NCI-H2196 (cell line): Measurements from ENCODE around the gene DDX43.
"Not testable (repeated sequence)": the region's sequence is repeated elsewhere in the genome, so short reads cannot be mapped to it uniquely, and the experiment has no call there.

ENCODE experiments used
- DNase-seq: peaks from one replicate; lab custom pipeline; 2025; ENCODE audit not compliant: unreplicated experiment; lab: John Stamatoyannopoulos, UW

Gene DDX43

DNA sequence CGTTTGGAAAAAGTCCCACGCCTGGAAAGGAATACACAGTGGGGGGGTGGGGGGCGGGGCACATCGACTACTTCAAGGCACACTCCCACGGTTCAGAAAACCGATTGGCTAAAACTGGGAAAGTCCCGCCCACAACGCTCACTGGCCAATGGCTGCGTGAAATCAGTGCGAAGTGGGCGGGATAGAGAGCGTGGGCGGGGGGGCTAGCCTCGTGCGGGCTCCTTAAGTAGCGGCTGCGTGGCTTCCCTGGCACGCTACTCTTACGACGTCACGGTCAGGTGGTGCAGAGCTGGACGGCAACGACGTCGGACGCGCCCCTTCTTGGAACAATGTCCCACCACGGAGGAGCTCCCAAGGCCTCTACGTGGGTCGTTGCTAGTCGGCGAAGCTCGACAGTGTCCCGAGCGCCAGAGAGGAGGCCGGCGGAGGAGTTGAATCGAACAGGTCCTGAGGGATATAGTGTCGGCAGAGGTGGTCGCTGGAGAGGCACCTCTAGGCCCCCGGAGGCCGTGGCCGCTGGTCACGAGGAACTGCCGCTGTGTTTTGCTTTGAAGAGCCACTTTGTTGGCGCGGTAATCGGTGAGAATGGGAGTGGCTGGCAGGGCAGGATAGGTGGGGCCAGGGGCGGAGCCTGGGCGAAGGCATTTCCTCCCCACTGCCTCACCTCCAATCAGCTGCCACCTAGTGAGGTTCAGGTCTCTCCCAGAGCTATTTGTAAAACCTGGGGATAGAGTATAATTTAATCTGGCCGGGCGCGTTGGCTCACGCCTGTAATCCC, at the start of gene DDX43:
Gene DDX43 (plus strand): TSS at position 252 of the 778 bp plus-strand sequence. CDS start 78 bp downstream, at position 330.
- no peak for DNase-seq

DNA sequence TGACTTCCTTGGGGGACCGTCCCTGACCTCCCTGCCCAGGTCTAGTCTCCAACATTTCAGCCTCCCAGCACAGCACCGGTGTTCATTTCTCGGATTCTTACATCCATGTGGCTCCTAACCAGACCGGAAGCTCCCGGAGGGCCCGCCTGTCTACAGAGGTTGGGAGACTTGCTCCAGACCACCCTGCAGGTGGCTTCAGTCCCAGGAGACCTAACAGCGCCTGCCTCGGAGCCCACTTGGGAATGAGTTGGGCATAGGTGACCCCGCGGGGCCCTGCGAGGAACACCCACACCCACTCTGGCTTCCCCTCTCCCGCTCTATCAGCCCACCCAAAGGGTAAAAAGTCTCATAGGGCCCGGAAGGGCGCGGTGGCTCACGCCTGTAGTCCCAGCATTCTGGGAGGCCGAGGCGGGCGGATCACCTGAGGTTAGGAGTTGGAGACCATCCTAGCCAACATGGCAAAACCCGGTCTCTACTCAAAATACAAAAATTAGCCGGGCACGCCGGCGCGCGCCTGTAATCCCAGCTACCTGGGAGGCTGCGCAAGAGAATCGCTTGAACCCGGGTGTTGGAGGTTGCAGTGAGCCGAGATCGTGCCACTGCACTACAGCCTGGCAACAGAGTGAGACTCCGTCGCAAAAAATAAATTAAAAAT, 46.0 kb upstream of the DDX43 start:
- DNase-seq, result no peak

DNA sequence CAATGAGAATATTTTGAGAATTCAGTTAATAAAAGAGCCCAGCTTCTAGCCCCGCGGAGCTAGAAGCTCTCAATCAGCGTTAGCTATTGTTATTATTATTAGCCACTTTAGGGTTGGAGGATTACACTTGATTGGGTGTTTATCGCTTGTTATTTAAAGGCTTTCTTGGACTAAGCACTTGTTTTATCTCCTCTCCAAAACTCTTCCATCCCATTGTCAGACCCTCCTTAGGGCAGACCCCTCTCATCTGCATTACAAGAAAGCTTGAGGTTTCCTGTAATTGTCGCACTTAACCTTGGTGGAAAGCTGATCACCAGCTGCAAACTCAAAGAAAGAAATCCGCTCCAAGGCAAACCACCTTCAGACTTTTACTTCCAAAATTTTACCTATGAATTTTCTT, 45.3 kb upstream of the DDX43 start:
- DNase-seq, result no peak

DNA sequence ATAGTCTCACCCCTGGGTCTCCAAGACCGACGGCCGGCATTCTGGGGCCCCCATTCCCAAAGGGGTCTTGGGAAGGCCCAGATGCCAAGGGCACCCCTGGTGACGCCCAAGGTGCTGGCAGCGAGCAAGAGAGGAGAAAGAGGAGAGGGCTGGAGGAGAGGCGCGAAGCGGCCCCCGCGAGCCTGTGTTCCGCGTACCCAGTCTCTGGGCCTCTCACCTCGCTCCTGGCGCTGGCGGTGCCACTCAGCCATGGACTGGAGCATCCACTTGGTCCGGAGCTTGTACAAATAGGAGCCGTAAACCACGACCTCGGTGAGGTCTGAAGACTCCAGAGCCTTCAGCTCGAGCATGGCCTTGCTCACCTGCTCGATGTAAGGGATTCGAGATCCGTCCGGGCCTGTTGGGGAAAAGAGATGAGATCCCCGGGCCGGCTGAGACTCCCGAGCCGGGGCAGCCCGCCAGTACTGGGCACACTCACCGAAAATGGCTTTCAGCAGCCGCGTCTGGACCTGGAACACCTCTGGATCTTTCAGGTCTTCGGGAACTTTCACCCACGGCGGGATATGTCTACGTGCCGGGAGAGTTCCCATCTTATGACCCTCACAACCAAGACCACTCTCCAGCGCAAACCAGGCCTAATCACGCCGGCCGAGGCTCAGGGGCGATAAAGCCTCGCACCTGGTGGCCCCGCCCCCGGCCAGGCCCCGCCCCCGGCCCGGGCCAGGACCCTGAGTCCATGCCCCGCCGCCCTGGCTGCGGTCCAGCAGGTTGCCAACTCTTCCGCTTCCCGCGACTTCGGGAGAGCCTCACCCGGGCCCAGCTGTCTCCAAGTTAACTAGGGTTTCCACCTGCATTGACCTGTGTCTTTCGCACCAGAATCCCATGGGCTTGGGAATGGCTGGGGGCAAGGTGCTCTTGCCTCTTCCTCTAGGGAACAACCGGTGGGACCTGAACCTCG, 40.7 kb upstream of the DDX43 start, which contains the start of gene DPPA5:
Gene DPPA5 (minus strand): TSS at position 641 of the 958 bp plus-strand sequence. CDS start 51 bp downstream, at position 590.
- no peak for DNase-seq

DNA sequence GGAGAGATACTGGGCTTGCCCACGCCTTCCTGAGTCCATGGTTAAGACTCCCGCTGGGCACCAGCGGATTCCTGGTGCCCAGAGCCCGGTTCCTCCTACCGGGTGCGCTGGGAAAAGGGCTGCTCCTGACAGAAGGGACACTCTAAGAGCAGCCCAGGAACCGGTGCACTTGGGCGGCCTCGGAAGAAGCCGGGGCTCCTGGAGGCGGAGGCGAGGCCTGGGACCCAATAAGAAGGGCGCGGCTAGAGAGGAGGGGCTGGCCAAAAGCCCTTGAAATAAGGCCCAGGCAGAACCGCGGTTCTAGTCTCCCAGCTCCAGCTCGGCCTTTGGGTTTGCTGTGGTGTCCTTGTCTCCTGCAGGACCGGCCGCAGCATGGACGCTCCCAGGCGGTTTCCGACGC, 32.3 kb upstream of the DDX43 start, which contains the start of gene KHDC3L:
Gene KHDC3L (plus strand): TSS at position 301 of the 400 bp plus-strand sequence. CDS start 72 bp downstream, at position 373.
- DNase-seq, result no peak

DNA sequence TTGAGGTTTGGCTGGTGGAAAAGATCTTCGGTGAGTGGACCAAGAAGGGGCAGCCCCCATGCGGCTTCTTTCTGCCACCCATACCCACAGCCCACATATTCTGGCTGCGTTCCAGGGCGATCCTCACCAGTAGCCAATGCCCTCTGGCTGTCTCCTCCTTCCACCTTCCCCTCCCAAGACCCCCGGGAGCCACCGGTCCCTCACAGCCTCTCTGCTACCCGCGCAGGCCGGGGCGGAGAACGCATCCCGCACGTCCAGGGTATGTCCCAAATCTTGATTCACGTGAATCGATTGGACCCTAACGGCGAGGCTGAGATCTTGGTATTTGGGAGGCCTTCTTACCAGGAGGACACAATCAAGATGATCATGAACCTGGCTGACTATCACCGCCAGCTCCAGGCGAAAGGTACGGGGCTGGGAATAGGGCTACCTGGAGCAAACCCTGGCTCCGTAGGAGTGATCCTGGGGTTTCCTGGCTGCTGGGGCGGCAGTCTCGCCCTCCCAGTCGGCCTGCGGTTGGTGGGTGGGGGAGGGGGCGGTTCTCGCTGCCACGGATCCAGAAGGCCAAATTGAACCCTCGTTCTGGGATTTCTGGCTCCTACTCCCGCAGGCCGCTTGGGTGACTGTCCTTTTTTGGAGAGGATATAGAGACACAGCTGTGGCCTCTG, 31.6 kb upstream of the DDX43 start:
- DNase-seq, result no peak

DNA sequence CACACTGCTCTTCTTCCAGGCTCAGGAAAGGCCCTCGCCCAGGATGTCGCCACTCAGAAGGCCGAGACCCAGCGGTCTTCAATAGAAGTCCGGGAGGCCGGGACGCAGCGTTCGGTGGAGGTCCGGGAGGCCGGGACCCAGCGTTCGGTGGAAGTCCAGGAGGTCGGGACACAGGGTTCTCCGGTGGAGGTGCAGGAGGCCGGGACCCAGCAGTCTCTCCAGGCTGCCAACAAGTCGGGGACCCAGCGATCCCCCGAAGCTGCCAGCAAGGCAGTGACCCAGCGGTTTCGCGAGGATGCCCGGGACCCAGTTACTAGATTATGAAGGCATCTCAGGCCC, 31.1 kb upstream of the DDX43 start:
- DNase-seq, result no peak

DNA sequence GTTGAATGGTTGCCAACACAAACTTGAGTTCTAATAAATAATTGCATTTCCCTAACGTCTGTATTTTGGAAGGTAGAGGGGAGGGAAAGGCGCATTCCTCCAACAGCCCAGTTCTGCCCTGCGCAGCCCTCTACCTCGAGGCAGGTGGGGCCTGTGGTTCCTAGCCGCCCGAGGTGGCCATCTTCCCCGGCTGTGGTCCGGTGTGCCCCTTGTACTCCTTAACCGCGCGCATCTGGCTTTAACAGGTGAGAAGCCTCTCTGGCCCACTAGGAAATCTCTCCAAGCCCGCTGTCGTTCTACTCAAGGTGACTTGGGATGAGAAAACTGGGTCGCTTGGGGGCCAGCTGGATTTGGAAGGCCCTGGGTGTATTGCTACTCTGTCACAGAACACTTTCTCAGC, 30.5 kb upstream of the DDX43 start:
- DNase-seq, result no peak

DNA sequence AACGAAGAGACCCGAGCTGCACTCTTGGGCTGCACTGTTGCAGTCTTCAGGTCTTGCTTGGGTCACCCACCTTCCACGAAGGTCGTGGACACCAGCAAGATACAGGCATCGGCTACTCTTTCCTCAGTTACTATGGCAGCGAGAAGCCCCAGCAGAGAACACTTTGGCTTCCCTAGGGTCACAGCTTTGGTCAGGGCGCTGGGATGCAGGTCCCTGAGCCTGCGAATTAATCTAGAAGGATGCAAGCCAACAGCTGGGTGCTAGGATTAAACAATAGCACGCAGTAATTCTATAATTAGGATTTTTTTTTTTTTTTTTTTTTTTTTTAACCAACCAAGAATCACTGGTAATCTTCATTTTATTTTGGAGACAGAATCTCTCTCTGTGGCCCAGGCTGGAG, 30.1 kb upstream of the DDX43 start:
- DNase-seq, result no peak

DNA sequence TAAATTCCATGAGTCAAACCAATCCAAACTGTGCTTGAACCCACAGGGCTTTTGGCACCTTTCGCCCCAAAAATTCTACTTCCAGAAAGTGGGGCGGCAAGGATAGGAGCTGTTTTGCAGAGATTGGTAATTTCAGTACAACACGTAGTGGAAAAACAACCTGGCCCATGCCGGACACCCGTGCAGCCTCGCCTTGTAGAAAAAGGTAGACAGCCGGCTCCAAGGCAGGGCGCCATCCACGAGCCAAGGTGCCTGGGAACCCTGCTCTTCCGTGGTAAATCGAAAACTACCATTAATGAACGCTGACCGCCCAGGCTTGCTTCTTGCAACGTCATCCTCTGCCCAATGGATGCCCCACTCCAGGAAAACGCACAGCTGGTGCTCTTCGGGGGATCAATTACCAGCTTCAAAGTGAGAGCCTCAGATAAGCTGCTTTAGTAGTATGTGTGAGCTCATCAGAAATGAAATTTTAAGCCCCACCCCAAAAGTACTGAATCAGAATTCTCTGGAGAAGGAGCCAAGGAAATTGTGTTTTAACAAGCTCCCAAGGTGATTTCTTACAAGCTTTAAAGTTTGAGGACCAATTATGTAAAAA, 26.8 kb upstream of the DDX43 start:
- DNase-seq, result no peak

DNA sequence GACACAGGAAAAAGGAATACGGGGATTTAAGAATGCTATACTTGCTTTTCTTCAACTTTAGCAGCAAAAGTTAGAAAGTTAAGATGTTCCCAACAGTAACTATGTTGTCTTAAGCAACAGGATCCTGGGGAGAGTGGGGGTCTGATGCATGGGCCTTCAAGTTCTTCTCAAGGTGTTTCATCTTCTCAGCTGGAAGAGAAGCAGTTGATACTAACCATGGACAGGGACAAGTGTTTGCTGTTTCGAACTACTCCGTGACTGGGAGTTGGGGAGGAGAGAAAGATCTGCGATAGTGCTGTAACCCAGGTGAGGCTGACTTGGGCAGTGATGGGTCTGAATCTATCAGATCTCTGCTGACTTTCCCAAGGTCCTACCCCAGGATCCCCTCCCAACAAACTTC, 26.0 kb upstream of the DDX43 start:
- DNase-seq, result no peak

DNA sequence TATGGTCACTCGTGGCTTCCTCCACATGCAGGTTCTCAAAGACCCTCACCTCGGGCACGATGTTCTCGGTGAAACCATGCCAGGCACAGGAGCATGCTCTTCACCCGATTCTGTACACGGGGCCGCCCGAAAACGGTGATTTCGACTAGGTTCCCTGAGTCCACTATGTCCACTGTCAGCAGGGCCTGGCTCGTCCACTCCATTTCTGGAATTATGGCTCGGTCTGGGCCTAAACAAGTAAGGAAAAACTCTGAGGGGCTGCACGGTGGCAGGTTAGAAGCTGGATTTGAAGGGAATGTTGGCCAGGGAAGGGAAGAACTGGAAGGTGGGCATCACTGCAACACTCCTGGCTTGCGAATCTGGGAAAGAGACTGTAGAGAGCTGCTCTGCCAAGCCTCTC, 25.5 kb upstream of the DDX43 start:
- no peak for DNase-seq

DNA sequence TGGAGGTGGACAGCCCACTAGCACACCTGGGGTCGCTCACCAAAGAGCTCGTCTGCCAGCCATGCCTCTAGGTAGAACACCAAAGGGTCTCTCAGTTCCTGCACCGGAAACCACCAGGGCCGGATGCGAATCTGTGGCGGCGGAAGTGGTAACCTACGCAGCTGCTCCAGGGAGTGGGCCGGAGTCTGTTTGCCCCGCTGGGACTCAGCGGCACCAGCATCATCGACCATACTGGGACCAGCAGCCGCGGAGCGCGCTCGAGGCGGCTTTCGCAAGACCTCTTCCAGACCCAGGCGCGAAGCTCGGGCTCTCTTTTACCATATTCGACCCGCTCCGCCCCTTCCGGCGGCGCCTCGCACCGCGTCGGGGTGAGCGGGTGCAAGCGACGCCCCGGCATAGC, 25.1 kb upstream of the DDX43 start, which contains the start of gene OOEP:
Gene OOEP (minus strand): TSS at position 335 of the 400 bp plus-strand sequence. CDS start 105 bp downstream, at position 230.
- no peak for DNase-seq

DNA sequence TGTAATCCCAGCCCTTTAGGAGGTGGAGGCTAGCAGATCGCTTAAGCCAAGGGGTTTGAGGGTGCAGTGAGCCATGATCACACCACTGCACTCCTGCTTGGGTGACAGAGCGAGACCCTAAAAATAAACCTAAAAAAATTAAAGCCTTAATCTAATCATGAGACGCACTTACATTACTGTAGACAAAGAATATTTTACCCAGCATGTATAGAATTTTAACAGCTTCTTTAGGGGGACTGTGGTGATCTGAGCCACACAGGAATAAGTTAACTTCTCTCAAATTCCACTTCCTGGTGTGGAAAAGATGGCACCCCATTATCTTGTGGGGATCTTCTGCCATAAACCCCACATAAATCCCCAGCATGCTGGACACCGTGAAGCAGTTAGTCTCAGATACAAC, 22.6 kb upstream of the DDX43 start:
- no peak for DNase-seq

DNA sequence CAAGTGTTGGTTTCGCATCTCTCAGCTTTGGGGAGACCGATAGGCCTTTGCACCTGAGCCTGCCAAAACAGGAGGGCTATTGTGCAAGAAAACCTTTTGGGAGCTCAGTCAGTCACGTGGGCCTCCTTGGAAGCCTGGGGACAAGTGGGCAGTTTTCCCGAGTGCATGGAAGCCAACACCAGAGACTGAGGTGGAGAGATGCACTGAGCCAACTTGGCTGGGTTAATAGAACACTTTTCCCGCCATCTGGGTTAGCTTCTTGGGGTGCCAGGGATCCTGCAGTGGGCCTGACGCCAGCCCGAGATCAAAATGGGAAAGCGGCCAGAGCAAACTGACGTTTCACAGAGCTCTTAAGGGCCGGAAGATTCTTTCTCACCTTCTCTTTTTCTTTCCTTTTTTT, 22.1 kb upstream of the DDX43 start:
- no peak for DNase-seq

DNA sequence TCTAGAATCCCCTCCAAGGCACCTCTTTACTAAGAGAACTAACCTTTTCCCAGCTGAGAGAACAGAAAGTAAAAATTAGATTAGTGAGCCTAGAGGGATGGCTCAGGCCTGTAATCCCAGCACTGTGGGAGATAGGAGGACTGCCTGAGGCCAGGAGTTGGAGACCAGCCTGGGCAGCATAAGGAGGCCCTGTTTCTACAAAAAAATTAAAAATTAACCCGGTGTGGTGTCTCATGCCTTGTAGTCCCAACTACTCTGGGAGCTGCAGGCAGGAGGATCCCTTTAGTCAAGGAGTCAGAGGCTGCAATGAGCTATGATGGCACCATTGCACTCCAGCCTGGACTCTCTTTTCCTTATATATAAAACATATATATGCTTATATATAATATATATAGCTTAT, 19.4 kb upstream of the DDX43 start:
- no peak for DNase-seq

DNA sequence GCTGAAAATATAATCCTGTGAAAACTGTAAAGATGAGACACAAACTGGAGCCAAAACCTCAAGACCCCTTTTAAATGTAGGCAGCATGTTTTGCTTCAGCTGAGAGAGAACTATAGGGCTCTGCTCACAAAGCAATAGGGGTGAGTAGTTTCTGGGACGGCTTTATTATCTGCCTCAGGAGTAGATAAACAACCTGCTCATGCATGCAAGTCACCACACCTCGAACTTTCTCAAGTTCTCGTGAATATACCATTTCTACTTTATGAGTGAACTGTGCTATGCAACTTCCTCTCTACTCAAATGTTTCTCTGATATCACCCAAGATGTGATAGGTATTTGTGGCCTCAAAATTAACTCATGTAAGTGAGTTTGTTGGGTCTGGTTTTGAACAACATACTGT, 17.4 kb upstream of the DDX43 start:
- DNase-seq, result no peak

DNA sequence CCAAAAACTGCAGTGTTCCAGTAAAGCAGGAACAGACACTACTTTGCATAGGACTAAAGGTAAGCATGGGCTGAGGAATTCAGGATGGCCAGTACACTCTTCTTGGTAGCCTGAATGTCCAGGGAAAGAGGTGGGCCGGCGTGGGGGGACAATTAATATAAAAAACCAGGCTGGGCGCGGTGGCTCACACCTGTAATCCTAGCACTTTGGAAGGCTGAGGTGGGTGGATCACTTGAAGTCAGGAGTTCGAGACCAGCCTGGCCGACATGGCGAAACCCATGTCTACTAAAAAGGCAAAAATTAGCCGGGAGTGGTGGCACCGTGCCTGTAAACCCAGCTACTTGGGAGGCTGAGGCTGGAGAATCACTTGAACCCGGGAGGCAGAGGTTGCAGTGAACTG, 13.1 kb upstream of the DDX43 start:
- DNase-seq, result not testable (repeated sequence)

DNA sequence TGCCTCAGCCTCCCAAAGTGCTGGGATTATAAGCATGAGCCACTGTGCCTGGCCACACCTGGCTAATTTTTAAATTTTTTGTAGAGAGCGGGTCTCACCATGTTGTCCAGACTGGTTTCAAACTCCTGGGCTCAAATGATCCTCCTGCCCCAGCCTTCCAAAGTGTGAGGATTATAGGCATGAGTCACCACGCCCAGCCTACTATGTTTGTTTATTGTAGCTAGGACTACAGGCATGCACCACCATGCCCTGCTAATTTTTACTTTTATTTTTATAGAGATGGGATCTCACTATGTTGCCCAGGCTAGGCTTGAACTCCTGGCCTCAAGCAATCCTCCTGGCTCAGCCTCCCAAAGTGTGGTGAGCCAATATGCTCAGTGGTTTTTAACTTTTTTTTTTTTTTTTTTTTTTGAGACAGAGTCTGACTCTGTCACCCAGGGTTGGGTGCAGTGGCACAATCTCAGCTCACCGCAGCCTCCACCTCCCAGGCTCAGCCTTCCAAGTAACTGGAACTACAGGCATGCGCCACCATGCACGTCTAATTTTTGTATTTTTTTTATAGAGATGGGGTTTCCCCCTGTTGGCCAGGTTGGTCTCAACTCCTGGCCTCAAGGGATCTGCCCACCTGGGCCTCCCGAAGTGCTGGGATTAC, 12.0 kb upstream of the DDX43 start:
- DNase-seq, result no peak

DNA sequence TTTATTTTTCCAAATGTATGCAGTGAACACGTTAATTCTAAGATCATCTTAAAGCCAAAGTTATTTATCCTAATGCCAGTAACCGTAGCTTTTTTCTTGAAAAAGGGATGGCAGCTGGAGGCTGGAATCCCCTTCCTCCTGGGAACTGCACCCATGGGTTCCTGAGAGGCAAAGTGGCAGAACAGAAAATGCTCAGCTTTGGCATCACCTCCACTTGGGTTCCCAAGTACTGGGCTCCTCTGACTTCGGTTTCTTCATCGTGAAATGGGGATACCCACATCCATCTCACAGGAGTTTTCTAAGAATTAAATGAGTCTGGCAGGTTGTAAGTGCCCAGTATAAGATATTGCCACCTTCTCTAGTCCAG, 6.2 kb upstream of the DDX43 start:
- no peak for DNase-seq
